22Rv1 (cell line): ENCODE results near the gene NPIPB2.

Experiments used
- H3K27ac ChIP-seq: fragments of 450-650 bp; 2 replicates; pipeline ENCODE4 v1.5.1; 2017
- CTCF ChIP-seq: fragments of 450-650 bp; IDR thresholded peaks from 2 replicates; pipeline ENCODE4 v1.5.1; 2017; ENCODE audit warnings: mild to moderate bottlenecking
- ZFX ChIP-seq: fragments of 450-650 bp; IDR thresholded peaks from 2 replicates; pipeline ENCODE4 v1.6.1; 2017; ENCODE audit warnings: antibody characterized with exemption, borderline replicate concordance

The NPIPB2 gene

GRCh38 chr16:11903906-11904305 is 37.9 kb downstream of the NPIPB2 start:
- TF ChIP-seq ZFX, result no peak
- TF ChIP-seq CTCF, result no peak
- no peak overlapping the region for H3K27ac ChIP-seq

- TF ChIP-seq CTCF, result no peak
- TF ChIP-seq ZFX, result no peak
Measured at GRCh38 chr16:11901091-11901490, 40.8 kb downstream of the NPIPB2 start.

GRCh38 chr16:11896486-11897176 is 45.2 kb downstream of the NPIPB2 start:
- no peak for TF ChIP-seq CTCF
- TF ChIP-seq ZFX, result no peak
- H3K27ac ChIP-seq, result no peak overlapping the region

More at GRCh38 chr16:11901091-11901490, 40.8 kb downstream of the NPIPB2 start:
- no peak overlapping the region for H3K27ac ChIP-seq

- TF ChIP-seq CTCF (no peak), ZFX (no peak)
- no peak overlapping the region for H3K27ac ChIP-seq
Measured at GRCh38 chr16:11893571-11893970, 48.3 kb downstream of the NPIPB2 start.

GRCh38 chr16:11892761-11893160 is 49.1 kb downstream of the NPIPB2 start:
- TF ChIP-seq ZFX, result no peak
- no peak for TF ChIP-seq CTCF
- no peak overlapping the region for H3K27ac ChIP-seq

- no peak overlapping the region for H3K27ac ChIP-seq
- TF ChIP-seq ZFX (no peak), CTCF (no peak)
Measured at GRCh38 chr16:11890231-11890965, 51.4 kb downstream of the NPIPB2 start.

- TF ChIP-seq CTCF, result no peak
- no peak for TF ChIP-seq ZFX
- H3K27ac ChIP-seq, result no peak overlapping the region
Measured at GRCh38 chr16:11886881-11887280, 55.0 kb downstream of the NPIPB2 start.
